K562 (cell line): ENCODE results near the gene CDC26. TPM values are rescaled to one million over a fixed set of nuclear protein-coding genes. Genes with fewer than 3 reads are reported as not detected.

Experiments
- C11orf30 ChIP-seq: fragments of 450-650 bp; IDR thresholded peaks from 2 replicates; pipeline ENCODE4 v1.6.1; 2016; ENCODE audit warnings: low read depth, mild to moderate bottlenecking
- CEBPG ChIP-seq, 3 experiments: fragments of 200-800 bp in 1 of 3; sonication (Bioruptor generic) in 1 of 3; sonication (generic) in 1 of 3; formaldehyde crosslinking in 1 of 3; IDR thresholded peaks in 2 of 3; conservative IDR thresholded peaks in 1 of 3; 2 replicates each; pipeline versions ENCODE4 v1.6.1 to v1.8.0; 2016 to 2022; ENCODE audit warnings: missing compliant biosample characterization in 2 of 3, missing genetic modification characterization in 2 of 3, mild to moderate bottlenecking in 1 of 3, missing genetic modification reagents in 1 of 3
- CREM ChIP-seq: IDR thresholded peaks from 2 replicates; pipeline ENCODE4 v1.6.1; 2014; ENCODE audit warnings: antibody characterized with exemption, low read depth
- KLF1 ChIP-seq: fragments of 450-650 bp; IDR thresholded peaks from 2 replicates; pipeline ENCODE4 v1.6.1; 2016; ENCODE audit warnings: missing genetic modification characterization, missing compliant biosample characterization
- KLF10 ChIP-seq: fragments of 250-450 bp; sonication (Bioruptor Pico); IDR thresholded peaks from 2 replicates; pipeline ENCODE4 v1.6.1; 2021; ENCODE audit warnings: matching md5 sums
- MAFG ChIP-seq: fragments of 450-650 bp; conservative IDR thresholded peaks from 2 replicates; pipeline ENCODE4 v1.6.1; 2016; ENCODE audit warnings: missing genetic modification characterization, missing compliant biosample characterization
- PRPF4 ChIP-seq: fragments of 200-400 bp; formaldehyde crosslinking; IDR thresholded peaks from one replicate; pipeline ENCODE4 v1.6.1; 2017; ENCODE audit warnings: low read length, low read depth, mild to moderate bottlenecking; ENCODE audit not compliant: insufficient read depth, poor library complexity, severe bottlenecking
- TRIM24 ChIP-seq, 2 experiments: fragments of 450-650 bp; IDR thresholded peaks; 2 replicates each; pipeline ENCODE4 v1.6.1; 2016
- ZC3H11A ChIP-seq: IDR thresholded peaks from 2 replicates; pipeline ENCODE4 v1.6.1; 2012; ENCODE audit warnings: low read depth, low read length, improper control_type of control experiment
- ZNF134 ChIP-seq: fragments of 250-450 bp; sonication (Bioruptor Pico); conservative IDR thresholded peaks from 2 replicates; pipeline ENCODE4 v1.4.0; 2020
- ZNF217 ChIP-seq: sonication (generic); formaldehyde crosslinking; IDR thresholded peaks from 2 replicates; pipeline ENCODE4 v1.8.0; 2022; ENCODE audit warnings: mild to moderate bottlenecking, missing genetic modification reagents
- polyA plus RNA-seq, 8 experiments: library from polyadenylated mRNA; depleted of rRNA in 4 of 8; stranded (reverse) in 5 of 8; unstranded in 3 of 8; fragments of >200 nt; fragmentation: Nextera tagmentation in 2 of 8; fragmentation: Illumina TruSeq in 1 of 8; extraction: Ambion mirVana in 2 of 8; extraction: Trizol in 1 of 8; gene quantifications; 2 replicates each; pipeline versions ENCODE4 v1.2.1 to v1.2.3, GENCODE V29; 2011 to 2014; ENCODE audit warnings: inconsistent platforms in 1 of 8, missing spikeins in 1 of 8
- total RNA-seq, 7 experiments: library from RNA; depleted of rRNA in 6 of 7; stranded (reverse); fragments of >200 nt in 6 of 7; fragmentation: Illumina TruSeq in 2 of 7; extraction: Trizol in 2 of 7; gene quantifications; 2 replicates each; pipeline versions ENCODE4 v1.2.1 to v1.2.3, GENCODE V29; 2011 to 2021; ENCODE audit warnings: low replicate concordance in 1 of 7
- TF ChIP-seq, protein P1 (sequence below), 2 experiments: fragments of 450-650 bp; IDR thresholded peaks; 2 replicates each; pipeline ENCODE4 v1.6.1; 2016
- TF ChIP-seq, protein P2 (sequence below): fragments of 200-800 bp; sonication (Bioruptor generic); IDR thresholded peaks from 2 replicates; pipeline ENCODE4 v1.6.1; 2016; ENCODE audit warnings: missing genetic modification characterization, missing compliant biosample characterization
- TF ChIP-seq, protein P3 (sequence below): fragments of 450-650 bp; IDR thresholded peaks from one replicate; pipeline ENCODE4 v1.6.1; 2018; ENCODE audit warnings: mild to moderate bottlenecking, moderate library complexity; ENCODE audit not compliant: partially characterized antibody
- TF ChIP-seq, protein P4 (sequence below): sonication (generic); formaldehyde crosslinking; IDR thresholded peaks from 2 replicates; pipeline ENCODE4 v1.5.0; 2020; ENCODE audit warnings: missing genetic modification reagents
- TF ChIP-seq, protein P5 (sequence below), 2 experiments: fragments of 450-650 bp; conservative IDR thresholded peaks; 2 replicates each; pipeline ENCODE4 v1.6.1; 2017; ENCODE audit warnings: mild to moderate bottlenecking in 2 of 2, moderate library complexity in 2 of 2

Gene CDC26
- total and polyA plus RNA-seq, 9 of the 15 experiments (the other 6 are each of a cell fraction or from before 2014, with no cell fraction given), result 33.0 to 147 (median 60.0) TPM

DNA sequence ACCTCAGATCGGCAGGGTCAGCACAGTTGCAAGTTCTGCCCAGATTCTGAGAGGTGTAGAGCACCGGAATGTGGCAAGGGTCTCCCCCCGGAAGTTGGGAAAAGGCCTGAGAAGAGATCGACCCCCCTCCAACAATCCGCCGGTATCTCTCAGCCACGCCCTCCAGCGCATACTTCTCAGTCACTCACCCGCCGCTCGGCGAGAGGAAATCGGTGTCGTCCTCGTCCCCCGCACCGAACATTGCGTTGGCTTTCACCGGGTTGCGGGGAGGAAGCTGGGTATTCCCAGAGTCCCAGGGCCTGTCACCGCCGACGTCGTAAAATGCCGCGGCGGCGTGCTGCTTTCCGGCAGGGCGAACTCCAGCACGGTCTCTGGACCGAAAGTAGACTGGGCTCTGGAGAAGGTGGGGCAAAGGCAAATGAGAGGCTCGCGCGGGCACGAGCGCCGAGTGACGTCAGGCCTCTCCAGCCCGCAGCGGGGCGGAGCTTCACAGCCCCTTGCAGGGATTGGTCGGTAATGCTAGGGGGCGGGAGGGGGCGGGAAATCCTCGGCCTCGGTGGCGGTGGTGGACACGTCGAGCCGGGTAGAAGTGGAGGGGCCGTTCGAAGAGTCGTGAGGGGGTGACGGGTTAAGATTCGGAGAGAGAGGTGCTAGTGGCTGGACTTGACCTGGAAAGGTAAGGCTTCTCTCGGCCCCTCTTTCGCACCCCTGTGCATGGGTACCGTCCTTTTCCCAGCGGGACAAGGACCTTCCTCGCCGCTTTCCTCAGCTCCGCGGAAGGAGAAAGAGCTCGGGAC lies 54.2 kb downstream of the CDC26 start, which contains the start of the genes FKBP15 and SLC31A1 (continued):
- TF ChIP-seq, protein P1, sequence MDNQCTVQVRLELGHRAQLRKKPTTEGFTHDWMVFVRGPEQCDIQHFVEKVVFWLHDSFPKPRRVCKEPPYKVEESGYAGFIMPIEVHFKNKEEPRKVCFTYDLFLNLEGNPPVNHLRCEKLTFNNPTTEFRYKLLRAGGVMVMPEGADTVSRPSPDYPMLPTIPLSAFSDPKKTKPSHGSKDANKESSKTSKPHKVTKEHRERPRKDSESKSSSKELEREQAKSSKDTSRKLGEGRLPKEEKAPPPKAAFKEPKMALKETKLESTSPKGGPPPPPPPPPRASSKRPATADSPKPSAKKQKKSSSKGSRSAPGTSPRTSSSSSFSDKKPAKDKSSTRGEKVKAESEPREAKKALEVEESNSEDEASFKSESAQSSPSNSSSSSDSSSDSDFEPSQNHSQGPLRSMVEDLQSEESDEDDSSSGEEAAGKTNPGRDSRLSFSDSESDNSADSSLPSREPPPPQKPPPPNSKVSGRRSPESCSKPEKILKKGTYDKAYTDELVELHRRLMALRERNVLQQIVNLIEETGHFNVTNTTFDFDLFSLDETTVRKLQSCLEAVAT (IDR thresholded peaks at IDR 0.05), result peak; percentile 49 to 57; a peak in 1 of 4 replicates
- TF ChIP-seq, protein P2, sequence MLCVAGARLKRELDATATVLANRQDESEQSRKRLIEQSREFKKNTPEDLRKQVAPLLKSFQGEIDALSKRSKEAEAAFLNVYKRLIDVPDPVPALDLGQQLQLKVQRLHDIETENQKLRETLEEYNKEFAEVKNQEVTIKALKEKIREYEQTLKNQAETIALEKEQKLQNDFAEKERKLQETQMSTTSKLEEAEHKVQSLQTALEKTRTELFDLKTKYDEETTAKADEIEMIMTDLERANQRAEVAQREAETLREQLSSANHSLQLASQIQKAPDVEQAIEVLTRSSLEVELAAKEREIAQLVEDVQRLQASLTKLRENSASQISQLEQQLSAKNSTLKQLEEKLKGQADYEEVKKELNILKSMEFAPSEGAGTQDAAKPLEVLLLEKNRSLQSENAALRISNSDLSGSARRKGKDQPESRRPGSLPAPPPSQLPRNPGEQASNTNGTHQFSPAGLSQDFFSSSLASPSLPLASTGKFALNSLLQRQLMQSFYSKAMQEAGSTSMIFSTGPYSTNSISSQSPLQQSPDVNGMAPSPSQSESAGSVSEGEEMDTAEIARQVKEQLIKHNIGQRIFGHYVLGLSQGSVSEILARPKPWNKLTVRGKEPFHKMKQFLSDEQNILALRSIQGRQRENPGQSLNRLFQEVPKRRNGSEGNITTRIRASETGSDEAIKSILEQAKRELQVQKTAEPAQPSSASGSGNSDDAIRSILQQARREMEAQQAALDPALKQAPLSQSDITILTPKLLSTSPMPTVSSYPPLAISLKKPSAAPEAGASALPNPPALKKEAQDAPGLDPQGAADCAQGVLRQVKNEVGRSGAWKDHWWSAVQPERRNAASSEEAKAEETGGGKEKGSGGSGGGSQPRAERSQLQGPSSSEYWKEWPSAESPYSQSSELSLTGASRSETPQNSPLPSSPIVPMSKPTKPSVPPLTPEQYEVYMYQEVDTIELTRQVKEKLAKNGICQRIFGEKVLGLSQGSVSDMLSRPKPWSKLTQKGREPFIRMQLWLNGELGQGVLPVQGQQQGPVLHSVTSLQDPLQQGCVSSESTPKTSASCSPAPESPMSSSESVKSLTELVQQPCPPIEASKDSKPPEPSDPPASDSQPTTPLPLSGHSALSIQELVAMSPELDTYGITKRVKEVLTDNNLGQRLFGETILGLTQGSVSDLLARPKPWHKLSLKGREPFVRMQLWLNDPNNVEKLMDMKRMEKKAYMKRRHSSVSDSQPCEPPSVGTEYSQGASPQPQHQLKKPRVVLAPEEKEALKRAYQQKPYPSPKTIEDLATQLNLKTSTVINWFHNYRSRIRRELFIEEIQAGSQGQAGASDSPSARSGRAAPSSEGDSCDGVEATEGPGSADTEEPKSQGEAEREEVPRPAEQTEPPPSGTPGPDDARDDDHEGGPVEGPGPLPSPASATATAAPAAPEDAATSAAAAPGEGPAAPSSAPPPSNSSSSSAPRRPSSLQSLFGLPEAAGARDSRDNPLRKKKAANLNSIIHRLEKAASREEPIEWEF, result no peak
- no peak for TF ChIP-seq ZC3H11A
- TF ChIP-seq, protein P3, sequence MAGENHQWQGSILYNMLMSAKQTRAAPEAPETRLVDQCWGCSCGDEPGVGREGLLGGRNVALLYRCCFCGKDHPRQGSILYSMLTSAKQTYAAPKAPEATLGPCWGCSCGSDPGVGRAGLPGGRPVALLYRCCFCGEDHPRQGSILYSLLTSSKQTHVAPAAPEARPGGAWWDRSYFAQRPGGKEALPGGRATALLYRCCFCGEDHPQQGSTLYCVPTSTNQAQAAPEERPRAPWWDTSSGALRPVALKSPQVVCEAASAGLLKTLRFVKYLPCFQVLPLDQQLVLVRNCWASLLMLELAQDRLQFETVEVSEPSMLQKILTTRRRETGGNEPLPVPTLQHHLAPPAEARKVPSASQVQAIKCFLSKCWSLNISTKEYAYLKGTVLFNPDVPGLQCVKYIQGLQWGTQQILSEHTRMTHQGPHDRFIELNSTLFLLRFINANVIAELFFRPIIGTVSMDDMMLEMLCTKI, result no peak
- no peak for TF ChIP-seq KLF10 (CRISPR knock-in tag)
- TF ChIP-seq MAFG (tag), result no peak
- TF ChIP-seq ZNF217 (CRISPR knock-in tag), result no peak
- no peak for TF ChIP-seq TRIM24 (IDR thresholded peaks at IDR 0.05)
- peak; percentile 44 for TF ChIP-seq C11orf30
- TF ChIP-seq, protein P4, sequence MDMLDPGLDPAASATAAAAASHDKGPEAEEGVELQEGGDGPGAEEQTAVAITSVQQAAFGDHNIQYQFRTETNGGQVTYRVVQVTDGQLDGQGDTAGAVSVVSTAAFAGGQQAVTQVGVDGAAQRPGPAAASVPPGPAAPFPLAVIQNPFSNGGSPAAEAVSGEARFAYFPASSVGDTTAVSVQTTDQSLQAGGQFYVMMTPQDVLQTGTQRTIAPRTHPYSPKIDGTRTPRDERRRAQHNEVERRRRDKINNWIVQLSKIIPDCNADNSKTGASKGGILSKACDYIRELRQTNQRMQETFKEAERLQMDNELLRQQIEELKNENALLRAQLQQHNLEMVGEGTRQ, result peak; percentile 35; the same call in 1 of the 2 replicates
- peak; percentile 91 for TF ChIP-seq CREM
- no peak for TF ChIP-seq ZNF134 (CRISPR knock-in tag)
- TF ChIP-seq, protein P5, sequence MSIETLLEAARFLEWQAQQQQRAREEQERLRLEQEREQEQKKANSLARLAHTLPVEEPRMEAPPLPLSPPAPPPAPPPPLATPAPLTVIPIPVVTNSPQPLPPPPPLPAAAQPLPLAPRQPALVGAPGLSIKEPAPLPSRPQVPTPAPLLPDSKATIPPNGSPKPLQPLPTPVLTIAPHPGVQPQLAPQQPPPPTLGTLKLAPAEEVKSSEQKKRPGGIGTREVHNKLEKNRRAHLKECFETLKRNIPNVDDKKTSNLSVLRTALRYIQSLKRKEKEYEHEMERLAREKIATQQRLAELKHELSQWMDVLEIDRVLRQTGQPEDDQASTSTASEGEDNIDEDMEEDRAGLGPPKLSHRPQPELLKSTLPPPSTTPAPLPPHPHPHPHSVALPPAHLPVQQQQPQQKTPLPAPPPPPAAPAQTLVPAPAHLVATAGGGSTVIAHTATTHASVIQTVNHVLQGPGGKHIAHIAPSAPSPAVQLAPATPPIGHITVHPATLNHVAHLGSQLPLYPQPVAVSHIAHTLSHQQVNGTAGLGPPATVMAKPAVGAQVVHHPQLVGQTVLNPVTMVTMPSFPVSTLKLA (conservative IDR thresholded peaks at IDR 0.05), result peak; percentile 74 to 85
- TF ChIP-seq PRPF4, result no peak
- peak; percentile 66 for TF ChIP-seq CEBPG (CRISPR knock-in tag; IDR thresholded peaks at IDR 0.05)
- TF ChIP-seq CEBPG (tag; conservative IDR thresholded peaks at IDR 0.05 in 1 of 2, IDR thresholded peaks at IDR 0.05 in 1 of 2), result no peak
- TF ChIP-seq KLF1 (tag), result 0 out of 2 replicates have a peak, but pooled peaks have one; percentile 20
